OCI-LY7 (cell line): Measurements from ENCODE around the gene LRRC31.

ENCODE experiments used
- EZH2phosphoT487 ChIP-seq: fragments of 200-600 bp; sonication (generic); IDR thresholded peaks from 2 replicates; pipeline ENCODE4 v1.6.1; 2018; ENCODE audit warnings: low read depth, borderline replicate concordance, mild to moderate bottlenecking, mixed run types, antibody characterized with exemption, low read length, moderate library complexity, mixed read lengths
- TF ChIP-seq, protein P1 (sequence below): fragments of 200-600 bp; sonication (generic); conservative IDR thresholded peaks from 2 replicates; pipeline ENCODE4 v1.5.1; 2014; ENCODE audit warnings: mild to moderate bottlenecking, antibody characterized with exemption, low read length, moderate library complexity, mixed read lengths

- TF ChIP-seq, protein P1, sequence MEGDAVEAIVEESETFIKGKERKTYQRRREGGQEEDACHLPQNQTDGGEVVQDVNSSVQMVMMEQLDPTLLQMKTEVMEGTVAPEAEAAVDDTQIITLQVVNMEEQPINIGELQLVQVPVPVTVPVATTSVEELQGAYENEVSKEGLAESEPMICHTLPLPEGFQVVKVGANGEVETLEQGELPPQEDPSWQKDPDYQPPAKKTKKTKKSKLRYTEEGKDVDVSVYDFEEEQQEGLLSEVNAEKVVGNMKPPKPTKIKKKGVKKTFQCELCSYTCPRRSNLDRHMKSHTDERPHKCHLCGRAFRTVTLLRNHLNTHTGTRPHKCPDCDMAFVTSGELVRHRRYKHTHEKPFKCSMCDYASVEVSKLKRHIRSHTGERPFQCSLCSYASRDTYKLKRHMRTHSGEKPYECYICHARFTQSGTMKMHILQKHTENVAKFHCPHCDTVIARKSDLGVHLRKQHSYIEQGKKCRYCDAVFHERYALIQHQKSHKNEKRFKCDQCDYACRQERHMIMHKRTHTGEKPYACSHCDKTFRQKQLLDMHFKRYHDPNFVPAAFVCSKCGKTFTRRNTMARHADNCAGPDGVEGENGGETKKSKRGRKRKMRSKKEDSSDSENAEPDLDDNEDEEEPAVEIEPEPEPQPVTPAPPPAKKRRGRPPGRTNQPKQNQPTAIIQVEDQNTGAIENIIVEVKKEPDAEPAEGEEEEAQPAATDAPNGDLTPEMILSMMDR = no peak
- no peak for TF ChIP-seq EZH2phosphoT487
Observed at GRCh38 chr3:169822540-169822939, 47.2 kb downstream of the LRRC31 start.
